Subcutaneous abdominal adipose tissue (tissue), 5 donors: Measurements from ENCODE around the gene TTLL1.

ENCODE experiments used
- H3K27ac ChIP-seq: one replicate; pipeline ENCODE4 v1.7.0; 2013; ENCODE audit warnings: low read depth, mild to moderate bottlenecking, inconsistent platforms, low read length, moderate library complexity
- H3K27me3 ChIP-seq, 5 donors: one replicate each; pipeline ENCODE4 v1.7.0; 2013; ENCODE audit warnings: low read length in 5 of 5, inconsistent platforms in 1 of 5; ENCODE audit not compliant: control insufficient read depth in 5 of 5, insufficient read depth in 4 of 5
- H3K36me3 ChIP-seq, 5 donors: one replicate each; pipeline ENCODE4 v1.7.0; 2013; ENCODE audit warnings: low read length in 5 of 5; ENCODE audit not compliant: control insufficient read depth in 5 of 5, insufficient read depth in 5 of 5
- H3K4me1 ChIP-seq, 5 donors: one replicate each; pipeline ENCODE4 v1.7.0; 2013; ENCODE audit warnings: low read length in 5 of 5, mild to moderate bottlenecking in 3 of 5, moderate library complexity in 1 of 5; ENCODE audit not compliant: control insufficient read depth in 5 of 5, insufficient read depth in 5 of 5
- H3K4me3 ChIP-seq, 5 donors: one replicate each; pipeline ENCODE4 v1.7.0; 2013; ENCODE audit warnings: low read length in 5 of 5, low read depth in 1 of 5
- H3K9ac ChIP-seq, 5 donors: one replicate each; pipeline ENCODE4 v1.7.0; 2013; ENCODE audit warnings: low read length in 5 of 5, mild to moderate bottlenecking in 4 of 5, moderate library complexity in 3 of 5
- H3K9me3 ChIP-seq, 5 donors: one replicate each; pipeline ENCODE4 v1.7.0; 2013; ENCODE audit warnings: low read length in 5 of 5; ENCODE audit not compliant: control insufficient read depth in 5 of 5
- donor health status: healthy.
- donor health status: healthy.
- donor health status: healthy.
- donor health status: healthy.
- donor health status: healthy.

TTLL1 gene

GRCh38 chr22:43078522-43078921 is 10.7 kb downstream of the TTLL1 start:
- H3K4me3 ChIP-seq = no peak overlapping the region
- no peaks in the 10 kb centered on the region for H3K27me3 ChIP-seq
- H3K9me3 ChIP-seq = no peaks in the 10 kb centered on the region
- no peak overlapping the region for H3K9ac ChIP-seq
- H3K4me1 ChIP-seq = peaks cover 0 to 2% (median 0%) of the 10 kb centered on the region in 5 donors
- H3K36me3 ChIP-seq = peaks cover 0 to 8% (median 2%) of the 10 kb centered on the region in 5 donors
- no peak overlapping the region for H3K27ac ChIP-seq

- Histone ChIP-seq H3K27me3 (no peaks in the 10 kb centered on the region), H3K9me3 (no peaks in the 10 kb centered on the region), H3K4me3 (no peak overlapping the region), H3K27ac (no peak overlapping the region), H3K36me3 (peaks cover 0 to 8% (median 2%) of the 10 kb centered on the region in 5 donors), H3K9ac (no peak overlapping the region), H3K4me1 (peaks cover 0 to 2% (median 0%) of the 10 kb centered on the region in 5 donors)
These were observed 11.9 kb downstream of the TTLL1 start for GRCh38 chr22:43077121-43077877.

- Histone ChIP-seq H3K36me3 (peaks cover 0 to 28% (median 17%) of the 10 kb centered on the region in 5 donors), H3K9ac (no peak overlapping the region), H3K27ac (no peak overlapping the region), H3K27me3 (no peaks in the 10 kb centered on the region), H3K4me3 (no peak overlapping the region), H3K4me1 (no peaks in the 10 kb centered on the region), H3K9me3 (no peaks in the 10 kb centered on the region)
These were observed 22.3 kb downstream of the TTLL1 start for GRCh38 chr22:43066844-43067385.

GRCh38 chr22:43066134-43066533 is 23.1 kb downstream of the TTLL1 start:
- no peaks in the 10 kb centered on the region for H3K4me1 ChIP-seq
- H3K27ac ChIP-seq = no peak overlapping the region
- H3K9ac ChIP-seq = no peak overlapping the region
- H3K9me3 ChIP-seq = no peaks in the 10 kb centered on the region
- H3K27me3 ChIP-seq = no peaks in the 10 kb centered on the region
- H3K4me3 ChIP-seq = no peak overlapping the region
- H3K36me3 ChIP-seq = peaks cover 0 to 33% (median 23%) of the 10 kb centered on the region in 5 donors

- H3K36me3 ChIP-seq = peaks cover 0 to 31% (median 15%) of the 10 kb centered on the region in 5 donors
- H3K27me3 ChIP-seq = no peaks in the 10 kb centered on the region
- H3K9ac ChIP-seq = no peak overlapping the region
- no peak overlapping the region for H3K4me3 ChIP-seq
- H3K4me1 ChIP-seq = no peaks in the 10 kb centered on the region
- H3K27ac ChIP-seq = no peak overlapping the region
- no peaks in the 10 kb centered on the region for H3K9me3 ChIP-seq
These were observed 29.0 kb downstream of the TTLL1 start for GRCh38 chr22:43060183-43060582.

GRCh38 chr22:43057641-43058040 is 31.6 kb downstream of the TTLL1 start:
- H3K9me3 ChIP-seq = no peaks in the 10 kb centered on the region
- peaks cover 0 to 16% (median 10%) of the 10 kb centered on the region in 5 donors for H3K36me3 ChIP-seq
- H3K4me3 ChIP-seq = no peak overlapping the region
- H3K27ac ChIP-seq = no peak overlapping the region
- no peak overlapping the region for H3K9ac ChIP-seq
- H3K4me1 ChIP-seq = no peaks in the 10 kb centered on the region
- H3K27me3 ChIP-seq = no peaks in the 10 kb centered on the region

- H3K27ac ChIP-seq = no peak overlapping the region
- H3K9ac ChIP-seq = no peak overlapping the region
- H3K27me3 ChIP-seq = no peaks in the 10 kb centered on the region
- H3K4me3 ChIP-seq = no peak overlapping the region
- H3K36me3 ChIP-seq = peaks cover 0 to 14% (median 10%) of the 10 kb centered on the region in 5 donors
- no peaks in the 10 kb centered on the region for H3K4me1 ChIP-seq
- H3K9me3 ChIP-seq = no peaks in the 10 kb centered on the region
These were observed 36.0 kb downstream of the TTLL1 start for GRCh38 chr22:43053176-43053575.

- H3K9me3 ChIP-seq = no peaks in the 10 kb centered on the region
- H3K27me3 ChIP-seq = no peaks in the 10 kb centered on the region
- no peak overlapping the region for H3K4me3 ChIP-seq
- H3K36me3 ChIP-seq = peaks cover 0 to 18% (median 13%) of the 10 kb centered on the region in 5 donors
- H3K4me1 ChIP-seq = no peaks in the 10 kb centered on the region
- H3K27ac ChIP-seq = no peak overlapping the region
- H3K9ac ChIP-seq = no peak overlapping the region
These were observed 38.2 kb downstream of the TTLL1 start for GRCh38 chr22:43050995-43051394.

- Histone ChIP-seq H3K9me3 (no peaks in the 10 kb centered on the region), H3K4me3 (no peak overlapping the region), H3K4me1 (no peaks in the 10 kb centered on the region), H3K27me3 (no peaks in the 10 kb centered on the region), H3K9ac (no peak overlapping the region), H3K27ac (no peak overlapping the region), H3K36me3 (peaks cover 0 to 20% (median 13%) of the 10 kb centered on the region in 5 donors)
These were observed 41.6 kb downstream of the TTLL1 start for GRCh38 chr22:43047605-43048004.

- Histone ChIP-seq H3K9me3 (no peaks in the 10 kb centered on the region), H3K9ac (no peak overlapping the region), H3K27ac (no peak overlapping the region), H3K27me3 (no peaks in the 10 kb centered on the region), H3K4me1 (peaks cover 0 to 5% (median 0%) of the 10 kb centered on the region in 5 donors), H3K4me3 (no peak overlapping the region), H3K36me3 (peaks cover 0 to 6% (median 3%) of the 10 kb centered on the region in 5 donors)
These were observed 44.9 kb downstream of the TTLL1 start for GRCh38 chr22:43044290-43044712.
